HEK293 (cell line): Measurements from ENCODE around the gene PRKCA.

Source experiments
- GFI1B ChIP-seq: fragments of 450-650 bp; formaldehyde crosslinking; IDR thresholded peaks from 2 replicates; pipeline ENCODE4 v1.5.1; 2016; ENCODE audit warnings: missing biosample characterization, missing genetic modification characterization
- GLIS1 ChIP-seq: fragments of 450-650 bp; formaldehyde crosslinking; IDR thresholded peaks from 2 replicates; pipeline ENCODE4 v1.5.1; 2016; ENCODE audit warnings: missing biosample characterization, missing genetic modification characterization
- HOXD13 ChIP-seq: sonication (generic); formaldehyde crosslinking; IDR thresholded peaks from 2 replicates; pipeline ENCODE4 v1.8.0; 2022; ENCODE audit warnings: missing genetic modification reagents, borderline replicate concordance
- KLF10 ChIP-seq: fragments of 450-650 bp; IDR thresholded peaks from 2 replicates; pipeline ENCODE4 v1.5.1; 2018; ENCODE audit warnings: missing biosample characterization, mild to moderate bottlenecking, missing genetic modification characterization
- KLF16 ChIP-seq: fragments of 450-650 bp; formaldehyde crosslinking; IDR thresholded peaks from 2 replicates; pipeline ENCODE4 v1.5.1; 2017; ENCODE audit warnings: missing biosample characterization, missing genetic modification characterization
- KLF8 ChIP-seq: fragments of 450-650 bp; formaldehyde crosslinking; IDR thresholded peaks from 2 replicates; pipeline ENCODE4 v1.5.1; 2016; ENCODE audit warnings: missing biosample characterization, missing genetic modification characterization
- PRDM10 ChIP-seq: fragments of 450-650 bp; formaldehyde crosslinking; IDR thresholded peaks from 2 replicates; pipeline ENCODE4 v1.5.1; 2016; ENCODE audit warnings: missing biosample characterization, missing genetic modification characterization
- SP2 ChIP-seq: fragments of 450-650 bp; formaldehyde crosslinking; IDR thresholded peaks from 2 replicates; pipeline ENCODE4 v1.5.1; 2016; ENCODE audit warnings: missing biosample characterization, missing genetic modification characterization
- YY1 ChIP-seq: fragments of 450-650 bp; formaldehyde crosslinking; IDR thresholded peaks from 2 replicates; pipeline ENCODE4 v1.5.1; 2018; ENCODE audit warnings: missing biosample characterization, missing genetic modification characterization
- YY2 ChIP-seq: fragments of 450-650 bp; formaldehyde crosslinking; IDR thresholded peaks from 2 replicates; pipeline ENCODE4 v1.5.1; 2016; ENCODE audit warnings: missing biosample characterization, missing genetic modification characterization
- ZBTB17 ChIP-seq: fragments of 450-650 bp; formaldehyde crosslinking; IDR thresholded peaks from 2 replicates; pipeline ENCODE4 v1.5.1; 2016; ENCODE audit warnings: missing biosample characterization, missing genetic modification characterization
- ZBTB6 ChIP-seq: fragments of 450-650 bp; formaldehyde crosslinking; IDR thresholded peaks from 2 replicates; pipeline ENCODE4 v1.5.1; 2017; ENCODE audit warnings: missing biosample characterization, missing genetic modification characterization
- ZNF140 ChIP-seq: fragments of 450-650 bp; formaldehyde crosslinking; IDR thresholded peaks from 2 replicates; pipeline ENCODE4 v1.5.1; 2016; ENCODE audit warnings: missing biosample characterization, missing genetic modification characterization
- ZNF146 ChIP-seq: fragments of 450-650 bp; formaldehyde crosslinking; IDR thresholded peaks from 2 replicates; pipeline ENCODE4 v1.5.1; 2016; ENCODE audit warnings: missing biosample characterization, missing genetic modification characterization
- ZNF169 ChIP-seq: fragments of 450-650 bp; formaldehyde crosslinking; IDR thresholded peaks from 2 replicates; pipeline ENCODE4 v1.5.1; 2016; ENCODE audit warnings: missing biosample characterization, missing genetic modification characterization
- ZNF26 ChIP-seq: fragments of 450-650 bp; formaldehyde crosslinking; IDR thresholded peaks from 2 replicates; pipeline ENCODE4 v1.5.1; 2016; ENCODE audit warnings: missing biosample characterization, missing genetic modification characterization
- ZNF324 ChIP-seq: fragments of 450-650 bp; formaldehyde crosslinking; IDR thresholded peaks from 2 replicates; pipeline ENCODE4 v1.5.1; 2016; ENCODE audit warnings: missing biosample characterization, missing genetic modification characterization
- ZNF391 ChIP-seq: fragments of 450-650 bp; formaldehyde crosslinking; IDR thresholded peaks from 2 replicates; pipeline ENCODE4 v1.5.1; 2016; ENCODE audit warnings: low read depth, missing biosample characterization, missing genetic modification characterization, borderline replicate concordance
- ZNF394 ChIP-seq: fragments of 450-650 bp; formaldehyde crosslinking; IDR thresholded peaks from 2 replicates; pipeline ENCODE4 v1.5.1; 2016; ENCODE audit warnings: missing biosample characterization, missing genetic modification characterization, mild to moderate bottlenecking, moderate library complexity, borderline replicate concordance
- ZNF433 ChIP-seq: fragments of 450-650 bp; formaldehyde crosslinking; IDR thresholded peaks from 2 replicates; pipeline ENCODE4 v1.5.1; 2016; ENCODE audit warnings: missing biosample characterization, missing genetic modification characterization, low read depth
- ZNF580 ChIP-seq: fragments of 450-650 bp; formaldehyde crosslinking; IDR thresholded peaks from 2 replicates; pipeline ENCODE4 v1.5.1; 2016; ENCODE audit warnings: missing biosample characterization, missing genetic modification characterization
- ZNF600 ChIP-seq: fragments of 450-650 bp; formaldehyde crosslinking; IDR thresholded peaks from 2 replicates; pipeline ENCODE4 v1.5.1; 2016; ENCODE audit warnings: missing biosample characterization, missing genetic modification characterization
- ZNF639 ChIP-seq: fragments of 450-650 bp; formaldehyde crosslinking; IDR thresholded peaks from 2 replicates; pipeline ENCODE4 v1.5.1; 2016; ENCODE audit warnings: missing biosample characterization, missing genetic modification characterization
- ZNF654 ChIP-seq: fragments of 450-650 bp; formaldehyde crosslinking; IDR thresholded peaks from 2 replicates; pipeline ENCODE4 v1.5.1; 2016; ENCODE audit warnings: low read depth, missing biosample characterization, missing genetic modification characterization
- ZNF658 ChIP-seq: fragments of 450-650 bp; formaldehyde crosslinking; IDR thresholded peaks from 2 replicates; pipeline ENCODE4; 2016; ENCODE audit warnings: missing biosample characterization, missing genetic modification characterization
- ZNF664 ChIP-seq: fragments of 450-650 bp; formaldehyde crosslinking; IDR thresholded peaks from 2 replicates; pipeline ENCODE4 v1.5.1; 2016; ENCODE audit warnings: missing biosample characterization, missing genetic modification characterization
- ZNF707 ChIP-seq: fragments of 450-650 bp; formaldehyde crosslinking; IDR thresholded peaks from 2 replicates; pipeline ENCODE4 v1.5.1; 2016; ENCODE audit warnings: missing biosample characterization, missing genetic modification characterization
- ZNF777 ChIP-seq: fragments of 450-650 bp; formaldehyde crosslinking; IDR thresholded peaks from 2 replicates; pipeline ENCODE4 v1.5.1; 2017; ENCODE audit warnings: missing biosample characterization, missing genetic modification characterization, borderline replicate concordance
- ZNF791 ChIP-seq: fragments of 450-650 bp; formaldehyde crosslinking; IDR thresholded peaks from 2 replicates; pipeline ENCODE4 v1.5.1; 2016; ENCODE audit warnings: missing biosample characterization, missing genetic modification characterization
- ZNF792 ChIP-seq: fragments of 450-650 bp; formaldehyde crosslinking; IDR thresholded peaks from 2 replicates; pipeline ENCODE4 v1.5.1; 2016; ENCODE audit warnings: missing biosample characterization, missing genetic modification characterization
- ZSCAN4 ChIP-seq: fragments of 450-650 bp; formaldehyde crosslinking; IDR thresholded peaks from 2 replicates; pipeline ENCODE4 v1.5.1; 2017; ENCODE audit warnings: missing biosample characterization, missing genetic modification characterization

The PRKCA gene

GRCh38 chr17:66508896-66509844, 206.8 kb downstream of the PRKCA start (continued):
- TF ChIP-seq ZNF658 (tag by site-specific recombination) (no peak), GLIS1 (peak; percentile 78), YY1 (no peak), ZNF391 (tag by site-specific recombination) (peak; percentile 81; the same call in 1 of the 2 replicates), YY2 (tag by site-specific recombination) (peak; percentile 53; the same call in 1 of the 2 replicates), ZSCAN4 (tag by site-specific recombination) (peak; percentile 92), ZNF394 (tag by site-specific recombination) (peak; percentile 56; the same call in 1 of the 2 replicates), ZNF433 (tag by site-specific recombination) (no peak), ZNF777 (tag by site-specific recombination) (no peak), ZNF324 (peak; percentile 81), ZNF580 (tag by site-specific recombination) (peak; percentile 98), ZNF707 (tag by site-specific recombination) (no peak), ZNF26 (tag by site-specific recombination) (no peak), ZNF664 (tag by site-specific recombination) (0 out of 2 replicates have a peak, but pooled peaks have one; percentile 13), PRDM10 (peak; percentile 94), GFI1B (peak; percentile 98), KLF16 (tag by site-specific recombination) (peak; percentile 67), ZNF791 (no peak), ZBTB6 (tag by site-specific recombination) (peak; percentile 70), KLF8 (tag by site-specific recombination) (0 out of 2 replicates have a peak, but pooled peaks have one; percentile 18), ZNF639 (tag by site-specific recombination) (peak; percentile 76; the same call in 1 of the 2 replicates), SP2 (no peak), ZNF600 (tag by site-specific recombination) (peak; percentile 88), KLF10 (tag by site-specific recombination) (peak; percentile 67), ZNF792 (peak; percentile 36; the same call in 1 of the 2 replicates), ZNF654 (tag by site-specific recombination) (0 out of 2 replicates have a peak, but pooled peaks have one; percentile 4), ZNF146 (tag by site-specific recombination) (no peak), HOXD13 (CRISPR knock-in tag) (0 out of 2 replicates have a peak, but pooled peaks have one; percentile 47), ZNF169 (tag by site-specific recombination) (0 out of 2 replicates have a peak, but pooled peaks have one; percentile 21), ZBTB17 (tag by site-specific recombination) (peak; percentile 38; the same call in 1 of the 2 replicates), ZNF140 (no peak)
